ENCODE results near the gene KLK1. TPM values are rescaled to one million over a fixed set of nuclear protein-coding genes. Genes with fewer than 3 reads are reported as not detected.

KLK1 gene
- total RNA-seq, 3 donors from 2014 or later, result 0.33 to 0.44 TPM; not detected in 1

GRCh38 chr19:50796128-50796633, 27.4 kb downstream of the KLK1 start:
- DNase-seq (ENCODE audit: low spot score in 2 of 2), result no peak
- Histone ChIP-seq H3K36me3 (no peaks in the 10 kb centered on the region), H3K4me3 (no peak overlapping the region), H3K9me3 (no peaks in the 10 kb centered on the region), H3K27ac (no peak overlapping the region), H3K4me1 (no peaks in the 10 kb centered on the region), H3K27me3 (peaks cover 0 to 6% of the 10 kb centered on the region in 2 donors)
- intact Hi-C loops (cut with DNase I; ENCODE audit: low total_unique reads), result no loop called here
- no peak for TF ChIP-seq CTCF (IDR thresholded peaks at IDR 0.05)
- no peak for TF ChIP-seq POLR2AphosphoS5 (IDR thresholded peaks at IDR 0.05)
- TF ChIP-seq POLR2A (IDR thresholded peaks at IDR 0.05), result no peak

GRCh38 chr19:50795664-50796073, 27.9 kb downstream of the KLK1 start:
- Histone ChIP-seq H3K4me1 (no peaks in the 10 kb centered on the region), H3K27me3 (peaks cover 0 to 6% of the 10 kb centered on the region in 2 donors), H3K27ac (no peak overlapping the region), H3K9me3 (no peaks in the 10 kb centered on the region), H3K4me3 (no peak overlapping the region), H3K36me3 (no peaks in the 10 kb centered on the region)
- intact Hi-C loops (cut with DNase I; ENCODE audit: low total_unique reads), result no loop called here
- TF ChIP-seq POLR2A (IDR thresholded peaks at IDR 0.05), result no peak
- TF ChIP-seq POLR2AphosphoS5 (IDR thresholded peaks at IDR 0.05), result no peak
- TF ChIP-seq CTCF (IDR thresholded peaks at IDR 0.05), result no peak
- DNase-seq (ENCODE audit: low spot score in 2 of 2), result no peak

- intact Hi-C loops (cut with DNase I; ENCODE audit: low total_unique reads), result no loop called here
- Histone ChIP-seq H3K4me3 (no peak overlapping the region), H3K4me1 (no peaks in the 10 kb centered on the region), H3K27me3 (peaks cover 0 to 6% of the 10 kb centered on the region in 2 donors), H3K9me3 (no peaks in the 10 kb centered on the region), H3K27ac (no peak overlapping the region), H3K36me3 (no peaks in the 10 kb centered on the region)
- DNase-seq (ENCODE audit: low spot score in 2 of 2), result no peak
- no peak for TF ChIP-seq POLR2A (IDR thresholded peaks at IDR 0.05)
Measured at GRCh38 chr19:50794876-50795663, 28.5 kb downstream of the KLK1 start.

GRCh38 chr19:50794074-50794875, 29.3 kb downstream of the KLK1 start:
- H3K4me3 ChIP-seq, result no peak overlapping the region
- intact Hi-C loops (cut with DNase I; ENCODE audit: low total_unique reads), result no loop called here

More at GRCh38 chr19:50794074-50794875, 29.3 kb downstream of the KLK1 start:
- Histone ChIP-seq H3K9me3 (no peaks in the 10 kb centered on the region), H3K4me1 (no peaks in the 10 kb centered on the region), H3K36me3 (no peaks in the 10 kb centered on the region), H3K27me3 (peaks cover 0 to 6% of the 10 kb centered on the region in 2 donors), H3K27ac (no peak overlapping the region)
- TF ChIP-seq POLR2A (IDR thresholded peaks at IDR 0.05) (no peak), CTCF (IDR thresholded peaks at IDR 0.05) (no peak), POLR2AphosphoS5 (IDR thresholded peaks at IDR 0.05) (no peak)
- no peak for DNase-seq (ENCODE audit: low spot score in 2 of 2)

Measured in breast epithelium (tissue), 4 donors.